GM21526 (cell line): ENCODE measurements around the gene SORT1.

Experiments
- ATAC-seq: cut with Tn5 transposase; IDR thresholded peaks from one replicate; pipeline ENCODE4 v1.9.1; 2021; ENCODE audit warnings: moderate library complexity; ENCODE audit not compliant: unreplicated experiment, low FRiP score

Gene SORT1

DNA sequence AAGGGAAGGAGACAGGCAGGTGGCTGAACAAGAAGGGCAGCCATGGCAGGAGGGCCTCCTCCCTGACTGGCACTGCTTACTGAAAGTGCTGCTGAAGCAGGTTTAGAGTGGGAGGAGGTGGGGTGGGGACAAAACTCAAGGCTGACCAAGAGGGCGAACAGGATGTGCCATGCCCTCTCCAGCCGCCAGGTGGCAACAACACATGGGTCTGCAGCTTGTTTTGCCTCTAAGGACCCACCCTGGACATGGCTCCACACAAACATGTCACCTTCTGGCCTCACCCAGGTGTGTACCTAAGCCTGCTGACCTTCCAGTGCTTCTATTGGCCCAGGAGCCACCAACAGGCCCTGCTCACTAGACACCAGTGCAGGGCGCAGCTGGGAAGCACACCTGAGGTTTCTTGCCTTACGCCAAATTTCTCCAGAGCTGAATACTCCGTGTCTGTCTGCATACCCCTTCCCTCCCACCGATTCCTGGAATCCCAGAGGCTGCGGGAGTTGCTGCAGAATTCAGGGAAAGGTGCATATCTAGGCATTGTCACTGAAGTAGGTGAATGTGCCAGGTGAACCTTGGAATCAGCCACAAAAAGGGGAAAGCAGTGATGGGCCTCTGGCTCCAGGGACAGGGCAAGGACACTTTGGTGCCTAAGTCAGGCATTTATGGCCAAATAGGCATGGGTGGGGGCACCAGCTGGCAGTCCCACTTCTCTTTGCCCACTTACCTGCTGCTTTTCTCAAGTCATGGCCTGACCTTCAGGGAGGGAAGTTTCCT, 120.1 kb downstream of the SORT1 start:
- ATAC-seq: no peak

DNA sequence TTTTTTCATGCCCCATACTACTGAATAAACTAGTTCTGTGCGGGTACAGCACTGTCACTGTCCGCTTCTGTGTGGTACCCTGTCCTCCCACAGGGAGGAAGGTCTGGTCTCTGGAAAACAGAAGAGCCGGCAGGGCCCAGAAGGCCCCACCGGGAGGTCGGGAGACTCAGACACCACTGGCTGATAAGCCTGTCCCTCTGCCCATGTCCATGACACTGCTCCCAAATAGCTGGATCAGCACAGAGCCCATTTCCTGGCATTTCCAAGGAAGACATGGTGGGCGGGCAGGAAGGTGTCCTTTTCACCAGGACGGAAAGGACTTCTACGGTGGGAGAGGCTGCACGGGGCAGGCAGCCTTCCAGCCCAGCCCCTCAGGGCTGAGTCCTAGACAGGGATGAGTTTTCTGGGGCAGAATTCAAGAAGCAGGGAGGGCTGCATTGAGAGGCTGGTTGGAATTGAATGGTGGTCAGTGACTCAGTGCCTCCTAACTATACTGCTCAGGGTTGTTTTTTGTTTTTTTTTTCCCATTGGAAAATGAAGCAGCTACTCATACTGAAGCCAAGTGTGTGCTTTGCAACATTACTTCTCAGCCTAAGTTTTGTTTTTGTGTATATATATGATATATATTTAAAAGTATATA, 121.9 kb downstream of the SORT1 start:
- no peak for ATAC-seq

DNA sequence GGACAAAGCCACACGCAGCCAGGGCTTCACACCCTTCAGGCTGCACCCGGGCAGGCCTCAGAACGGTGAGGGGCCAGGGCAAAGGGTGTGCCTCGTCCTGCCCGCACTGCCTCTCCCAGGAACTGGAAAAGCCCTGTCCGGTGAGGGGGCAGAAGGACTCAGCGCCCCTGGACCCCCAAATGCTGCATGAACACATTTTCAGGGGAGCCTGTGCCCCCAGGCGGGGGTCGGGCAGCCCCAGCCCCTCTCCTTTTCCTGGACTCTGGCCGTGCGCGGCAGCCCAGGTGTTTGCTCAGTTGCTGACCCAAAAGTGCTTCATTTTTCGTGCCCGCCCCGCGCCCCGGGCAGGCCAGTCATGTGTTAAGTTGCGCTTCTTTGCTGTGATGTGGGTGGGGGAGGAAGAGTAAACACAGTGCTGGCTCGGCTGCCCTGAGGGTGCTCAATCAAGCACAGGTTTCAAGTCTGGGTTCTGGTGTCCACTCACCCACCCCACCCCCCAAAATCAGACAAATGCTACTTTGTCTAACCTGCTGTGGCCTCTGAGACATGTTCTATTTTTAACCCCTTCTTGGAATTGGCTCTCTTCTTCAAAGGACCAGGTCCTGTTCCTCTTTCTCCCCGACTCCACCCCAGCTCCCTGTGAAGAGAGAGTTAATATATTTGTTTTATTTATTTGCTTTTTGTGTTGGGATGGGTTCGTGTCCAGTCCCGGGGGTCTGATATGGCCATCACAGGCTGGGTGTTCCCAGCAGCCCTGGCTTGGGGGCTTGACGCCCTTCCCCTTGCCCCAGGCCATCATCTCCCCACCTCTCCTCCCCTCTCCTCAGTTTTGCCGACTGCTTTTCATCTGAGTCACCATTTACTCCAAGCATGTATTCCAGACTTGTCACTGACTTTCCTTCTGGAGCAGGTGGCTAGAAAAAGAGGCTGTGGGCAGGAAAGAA, 122.9 kb downstream of the SORT1 start:
- ATAC-seq: no peak

DNA sequence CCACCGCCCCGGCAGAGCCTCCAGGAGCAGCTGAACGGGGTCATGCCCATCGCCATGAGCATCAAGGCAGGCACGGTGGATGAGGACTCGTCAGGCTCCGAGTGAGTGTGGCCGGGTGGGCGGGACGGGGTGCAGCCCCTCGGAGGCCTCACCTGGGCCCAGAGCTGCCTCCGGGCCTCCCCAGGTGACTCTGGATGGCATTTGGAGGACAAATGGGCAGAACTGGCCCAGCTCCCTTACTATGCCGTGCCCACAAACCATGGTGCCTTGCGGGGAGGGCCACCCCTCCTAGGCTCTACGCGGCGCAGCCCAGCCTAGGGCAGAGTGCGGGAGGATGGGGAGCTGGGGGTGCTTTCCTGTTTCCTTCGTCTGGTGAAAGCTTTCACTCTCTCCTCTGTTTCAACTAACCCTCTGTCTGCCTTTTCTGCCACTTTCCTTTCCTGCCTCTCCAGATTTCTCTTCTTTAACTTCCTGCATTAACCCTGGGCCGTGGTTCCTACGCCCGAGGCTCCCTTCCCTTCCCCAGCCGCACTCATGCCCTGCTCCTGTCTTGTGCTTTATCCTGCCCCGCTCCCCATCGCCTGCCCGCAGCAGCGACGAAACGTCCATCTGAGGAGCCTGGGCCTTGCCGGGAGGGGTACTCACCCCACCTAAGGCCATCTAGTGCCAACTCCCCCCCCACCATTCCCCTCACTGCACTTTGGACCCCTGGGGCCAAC, 124.0 kb downstream of the SORT1 start:
- no peak for ATAC-seq

DNA sequence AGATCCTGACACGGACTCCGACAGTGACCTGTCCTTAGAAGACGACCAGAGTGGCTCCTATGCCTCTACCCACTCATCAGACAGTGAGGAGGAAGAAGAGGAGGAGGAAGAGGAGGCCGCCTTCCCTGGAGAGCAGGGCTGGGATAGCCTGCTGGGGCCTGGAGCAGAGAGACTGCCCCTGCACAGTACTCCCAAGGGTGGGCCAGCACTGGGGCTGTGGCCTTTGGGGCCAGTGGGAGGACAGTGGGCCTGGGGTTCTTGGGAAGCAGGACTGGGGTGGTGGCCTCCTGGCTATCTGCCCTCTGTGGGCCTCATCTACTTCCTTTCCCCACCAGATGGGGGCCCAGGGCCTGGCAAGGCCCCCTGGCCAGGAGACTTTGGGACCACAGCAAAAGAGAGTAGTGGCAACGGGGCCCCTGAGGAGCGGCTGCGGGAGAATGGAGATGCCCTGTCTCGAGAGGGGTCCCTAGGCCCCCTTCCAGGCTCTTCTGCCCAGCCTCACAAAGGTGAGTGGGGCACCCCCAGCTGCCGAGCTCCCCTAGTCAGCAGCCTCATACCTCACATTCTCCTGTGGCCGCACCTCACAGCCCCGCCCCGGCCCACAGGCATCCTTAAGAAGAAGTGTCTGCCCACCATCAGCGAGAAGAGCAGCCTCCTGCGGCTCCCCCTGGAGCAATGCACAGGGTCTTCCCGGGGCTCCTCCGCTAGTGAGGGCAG, 124.7 kb downstream of the SORT1 start:
- ATAC-seq: no peak

DNA sequence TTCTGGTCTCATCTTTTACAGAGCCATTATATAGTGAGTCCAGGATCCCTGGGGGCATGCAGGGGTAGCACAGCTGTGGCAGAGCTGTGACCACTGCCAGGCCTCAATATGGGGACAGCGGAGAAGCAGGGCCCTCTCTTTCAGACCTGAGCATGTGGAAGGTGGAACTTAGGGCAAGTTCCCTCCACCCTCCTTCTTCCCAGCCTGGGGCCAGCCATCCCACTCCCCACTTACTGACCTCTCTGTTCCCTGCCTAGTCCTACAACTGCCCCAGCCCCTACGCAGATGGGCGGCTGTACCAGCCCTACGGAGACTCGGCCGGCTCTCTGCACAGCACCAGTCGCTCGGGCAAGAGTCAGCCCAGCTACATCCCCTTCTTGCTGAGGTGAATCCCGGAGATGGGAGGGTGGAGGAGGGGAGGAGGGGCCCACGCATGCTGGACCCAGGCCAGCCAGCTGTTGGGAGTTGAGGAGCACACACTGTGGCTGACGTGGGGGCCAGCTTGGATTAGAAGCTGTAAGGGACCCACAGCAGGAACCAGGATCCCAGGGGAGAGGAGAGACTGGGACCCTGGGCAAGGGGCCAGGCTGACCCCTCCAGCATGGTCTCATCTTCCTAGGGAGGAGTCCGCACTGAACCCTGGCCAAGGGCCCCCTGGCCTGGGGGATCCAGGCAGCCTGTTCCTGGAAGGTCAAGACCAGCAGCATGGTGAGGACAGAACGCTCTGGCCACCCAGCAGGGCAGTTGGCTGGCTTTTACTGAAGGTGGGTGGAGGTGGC, 125.5 kb downstream of the SORT1 start:
- ATAC-seq: no peak

DNA sequence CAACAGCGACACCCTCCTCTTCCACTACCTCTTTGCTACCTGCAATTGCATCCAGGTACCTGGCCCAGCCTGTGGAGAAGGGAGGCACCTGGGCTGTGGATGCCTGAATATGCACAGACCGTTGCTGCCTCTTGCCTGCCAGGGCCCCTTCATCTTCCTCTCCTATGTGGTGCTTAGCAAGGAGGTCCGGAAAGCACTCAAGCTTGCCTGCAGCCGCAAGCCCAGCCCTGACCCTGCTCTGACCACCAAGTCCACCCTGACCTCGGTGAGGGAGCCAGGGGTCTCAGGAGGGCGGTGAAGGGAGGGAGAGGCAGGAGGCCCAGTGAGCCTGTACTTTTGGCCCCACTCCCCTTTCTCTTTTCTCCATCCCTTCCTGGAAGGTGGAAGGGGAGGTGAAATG, 126.3 kb downstream of the SORT1 start:
- no peak for ATAC-seq

DNA sequence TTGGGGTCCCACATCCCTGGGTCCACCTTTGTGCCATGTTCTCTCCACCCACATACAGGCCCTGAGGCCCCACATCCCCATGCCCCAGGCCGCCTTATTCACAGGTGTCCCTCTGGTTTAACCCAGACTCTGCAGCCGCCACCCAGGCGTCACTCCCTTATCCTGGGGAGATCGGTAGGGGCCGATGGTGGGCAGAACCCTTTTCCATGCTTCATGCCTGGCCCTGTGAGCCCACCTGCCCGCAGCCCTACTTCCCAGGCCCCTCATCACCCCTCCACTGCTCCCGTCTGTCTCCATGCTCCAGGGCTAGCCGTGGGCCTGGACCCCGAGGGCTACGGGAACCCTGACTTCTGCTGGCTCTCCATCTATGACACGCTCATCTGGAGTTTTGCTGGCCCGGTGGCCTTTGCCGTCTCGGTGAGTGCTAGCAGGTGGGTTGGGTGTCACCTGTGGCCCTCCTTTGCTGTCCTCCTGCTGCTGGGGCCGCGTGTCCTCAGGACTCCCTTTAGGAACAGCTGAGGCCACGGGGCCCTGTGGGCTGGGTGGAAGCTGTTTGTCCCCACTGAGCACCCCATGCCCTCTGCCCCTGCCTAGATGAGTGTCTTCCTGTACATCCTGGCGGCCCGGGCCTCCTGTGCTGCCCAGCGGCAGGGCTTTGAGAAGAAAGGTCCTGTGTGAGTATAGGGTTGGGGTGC, 126.9 kb downstream of the SORT1 start:
- ATAC-seq: no peak

DNA sequence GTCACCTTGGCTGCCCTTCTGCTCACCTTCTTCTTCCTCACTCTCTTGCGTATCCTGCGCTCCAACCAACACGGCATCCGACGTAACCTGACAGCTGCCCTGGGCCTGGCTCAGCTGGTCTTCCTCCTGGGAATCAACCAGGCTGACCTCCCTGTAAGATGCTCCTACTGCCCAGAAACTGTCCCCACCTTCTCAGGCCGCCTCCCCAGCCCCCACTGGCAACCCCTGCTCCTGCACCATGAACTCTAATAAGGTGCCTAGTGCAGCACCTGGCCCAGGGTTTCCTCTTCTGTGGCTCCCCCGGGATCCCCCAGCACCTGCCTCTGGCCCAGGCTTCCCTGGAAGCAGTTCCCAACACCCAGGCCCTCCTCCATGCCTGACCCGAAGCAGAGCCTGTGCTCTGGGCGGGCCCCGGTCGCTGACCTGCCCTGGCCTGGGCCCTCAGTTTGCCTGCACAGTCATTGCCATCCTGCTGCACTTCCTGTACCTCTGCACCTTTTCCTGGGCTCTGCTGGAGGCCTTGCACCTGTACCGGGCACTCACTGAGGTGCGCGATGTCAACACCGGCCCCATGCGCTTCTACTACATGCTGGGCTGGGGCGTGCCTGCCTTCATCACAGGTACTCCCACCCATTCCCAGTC, 127.6 kb downstream of the SORT1 start:
- ATAC-seq: no peak

DNA sequence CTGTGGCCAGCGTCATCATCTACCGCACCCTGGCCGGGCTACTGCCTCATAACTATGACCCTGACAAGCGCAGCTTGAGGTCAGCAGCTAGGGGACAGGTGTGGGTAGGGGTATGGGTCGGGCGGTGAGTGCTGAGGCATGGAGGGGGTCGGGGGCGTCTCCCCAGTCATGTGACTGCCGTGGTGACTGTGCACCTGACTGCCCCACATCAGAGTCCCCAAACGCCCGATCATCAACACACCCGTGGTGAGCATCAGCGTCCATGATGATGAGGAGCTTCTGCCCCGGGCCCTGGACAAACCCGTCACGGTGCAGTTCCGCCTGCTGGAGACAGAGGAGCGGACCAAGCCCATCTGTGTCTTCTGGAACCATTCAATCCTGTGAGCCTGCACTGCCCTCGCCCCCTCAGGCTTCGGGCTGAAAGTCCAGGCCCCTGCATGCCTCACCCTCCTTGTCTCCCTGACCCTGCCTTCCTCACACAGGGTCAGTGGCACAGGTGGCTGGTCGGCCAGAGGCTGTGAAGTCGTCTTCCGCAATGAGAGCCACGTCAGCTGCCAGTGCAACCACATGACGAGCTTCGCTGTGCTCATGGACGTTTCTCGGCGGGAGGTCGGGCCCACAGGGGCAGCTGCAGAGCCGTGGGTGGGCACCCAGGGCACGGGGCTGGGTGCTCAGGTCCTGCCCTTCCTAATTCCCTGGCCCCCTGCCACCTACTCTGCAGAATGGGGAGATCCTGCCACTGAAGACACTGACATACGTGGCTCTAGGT, 128.3 kb downstream of the SORT1 start:
- no peak for ATAC-seq

DNA sequence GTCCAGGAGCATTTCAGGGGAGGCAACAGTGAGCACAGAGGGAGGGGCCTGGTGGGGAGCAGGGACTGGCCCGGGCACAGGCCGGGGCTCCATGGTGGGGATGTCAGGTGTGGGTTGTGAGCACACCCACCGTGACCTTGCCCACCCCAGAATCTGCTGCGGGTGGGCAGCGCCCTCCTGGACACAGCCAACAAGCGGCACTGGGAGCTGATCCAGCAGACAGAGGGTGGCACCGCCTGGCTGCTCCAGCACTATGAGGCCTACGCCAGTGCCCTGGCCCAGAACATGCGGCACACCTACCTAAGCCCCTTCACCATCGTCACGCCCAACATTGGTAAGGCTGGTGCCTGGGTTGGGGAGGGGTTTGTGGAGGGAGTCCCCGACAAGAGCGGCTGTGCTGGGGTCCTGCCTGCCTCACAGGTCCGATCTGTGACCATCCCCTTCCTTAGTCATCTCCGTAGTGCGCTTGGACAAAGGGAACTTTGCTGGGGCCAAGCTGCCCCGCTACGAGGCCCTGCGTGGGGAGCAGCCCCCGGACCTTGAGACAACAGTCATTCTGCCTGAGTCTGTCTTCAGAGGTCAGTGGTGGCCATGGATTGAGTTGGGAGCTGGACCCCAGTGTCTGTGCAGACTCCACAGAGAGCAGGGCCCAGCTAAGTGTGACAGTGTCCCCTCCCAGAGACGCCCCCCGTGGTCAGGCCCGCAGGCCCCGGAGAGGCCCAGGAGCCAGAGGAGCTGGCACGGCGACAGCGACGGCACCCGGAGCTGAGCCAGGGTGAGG, 129.1 kb downstream of the SORT1 start:
- no peak for ATAC-seq

DNA sequence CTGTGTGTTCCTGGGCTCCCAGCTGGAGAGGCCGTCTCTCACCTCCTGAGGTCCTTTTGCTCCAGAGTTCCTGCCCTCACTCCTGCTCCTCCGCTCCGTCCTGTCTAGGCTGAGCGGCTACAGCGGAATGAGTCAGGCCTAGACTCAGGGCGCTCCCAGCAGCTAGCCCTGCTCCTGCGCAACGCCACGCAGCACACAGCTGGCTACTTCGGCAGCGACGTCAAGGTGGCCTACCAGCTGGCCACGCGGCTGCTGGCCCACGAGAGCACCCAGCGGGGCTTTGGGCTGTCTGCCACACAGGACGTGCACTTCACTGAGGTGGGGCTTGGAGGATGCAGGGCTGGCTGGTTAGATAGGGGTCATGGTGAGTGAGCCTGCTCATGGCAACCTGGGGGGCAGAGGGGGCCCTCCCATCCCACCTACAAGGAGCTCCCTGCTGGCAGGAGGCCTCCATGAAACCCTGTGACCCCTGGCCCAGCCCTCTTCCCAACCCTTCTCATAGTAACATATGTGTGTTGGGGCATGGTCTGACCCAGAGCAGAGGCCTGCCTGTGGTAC, 129.9 kb downstream of the SORT1 start:
- ATAC-seq: no peak

DNA sequence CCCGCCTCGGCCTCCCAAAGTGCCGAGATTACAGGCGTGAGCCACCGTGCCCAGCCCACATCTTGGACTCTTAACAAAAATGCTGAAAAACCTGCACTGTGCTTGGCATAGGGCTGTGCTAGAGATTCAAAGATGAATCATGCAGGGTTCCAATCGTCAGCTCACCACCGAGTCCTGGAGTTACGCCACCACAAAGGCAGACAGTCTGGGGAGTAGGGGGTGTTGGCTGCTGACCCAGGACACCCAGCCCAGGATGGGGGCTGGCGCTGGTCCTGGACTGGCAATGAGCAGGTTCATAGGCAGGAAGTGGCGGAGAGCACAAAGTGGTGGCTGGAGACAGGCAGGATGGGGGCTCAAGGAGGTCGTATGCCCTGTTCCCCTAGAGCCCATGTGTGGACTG, 130.8 kb downstream of the SORT1 start:
- no peak for ATAC-seq

DNA sequence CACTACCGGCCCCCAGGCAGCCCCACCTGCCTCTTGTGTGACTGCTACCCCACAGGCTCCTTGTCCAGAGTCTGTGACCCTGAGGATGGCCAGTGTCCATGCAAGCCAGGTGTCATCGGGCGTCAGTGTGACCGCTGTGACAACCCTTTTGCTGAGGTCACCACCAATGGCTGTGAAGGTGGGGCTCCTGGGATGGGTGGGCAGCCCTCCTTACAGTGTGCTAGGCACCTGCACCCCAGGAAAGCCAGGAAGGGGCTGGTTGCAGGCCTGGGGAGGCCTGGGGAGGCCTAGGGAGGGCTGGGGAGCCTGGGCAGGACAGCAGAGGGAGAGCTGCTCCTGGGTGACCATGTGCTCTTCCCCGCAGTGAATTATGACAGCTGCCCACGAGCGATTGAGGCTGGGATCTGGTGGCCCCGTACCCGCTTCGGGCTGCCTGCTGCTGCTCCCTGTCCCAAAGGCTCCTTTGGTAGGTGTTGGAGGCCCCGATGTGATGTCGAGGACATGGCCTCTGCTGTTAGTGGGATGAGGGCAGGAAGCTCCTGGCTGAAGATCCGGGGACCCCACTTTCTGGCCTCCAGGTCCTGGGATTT, 131.9 kb downstream of the SORT1 start:
- no peak for ATAC-seq

DNA sequence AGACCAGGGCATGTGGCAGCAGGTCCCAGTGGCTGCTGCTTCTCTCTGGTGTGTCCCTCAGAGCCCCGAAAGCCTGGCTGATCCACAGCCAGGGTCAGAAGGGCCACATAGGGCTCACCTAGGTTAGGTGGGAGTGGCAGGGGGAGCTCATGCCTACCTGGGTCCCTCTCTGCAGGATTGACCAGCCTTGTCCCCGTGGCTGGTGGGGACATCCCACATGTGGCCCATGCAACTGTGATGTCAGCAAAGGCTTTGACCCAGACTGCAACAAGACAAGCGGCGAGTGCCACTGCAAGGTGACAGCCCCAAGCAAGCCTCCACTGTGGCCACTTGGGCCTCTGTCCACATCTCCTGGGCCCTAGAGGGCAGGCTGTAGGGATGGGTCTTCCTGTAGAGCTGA, 132.7 kb downstream of the SORT1 start:
- no peak for ATAC-seq

DNA sequence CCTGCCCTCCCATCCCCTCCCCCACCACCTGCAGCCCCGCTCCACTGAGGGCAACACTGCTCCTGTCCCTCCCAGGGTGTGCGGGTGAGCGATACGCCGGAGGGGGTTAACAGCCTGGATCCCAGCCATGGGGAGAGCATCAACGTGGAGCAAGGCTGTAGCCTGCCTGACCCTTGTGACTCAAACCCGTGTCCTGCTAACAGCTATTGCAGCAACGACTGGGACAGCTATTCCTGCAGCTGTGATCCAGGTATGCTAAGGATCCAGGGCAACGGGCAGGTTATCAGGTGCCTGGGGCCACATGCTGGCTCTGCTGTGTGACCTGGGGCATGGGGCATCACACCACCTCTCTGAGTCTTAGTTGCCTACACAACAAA, 133.4 kb downstream of the SORT1 start:
- no peak for ATAC-seq
